ENCODE measurements around the gene HOOK1. TPM values are rescaled to one million over a fixed set of nuclear protein-coding genes. Genes with fewer than 3 reads are reported as not detected.
"Not testable (repeated sequence)": the region's sequence is repeated elsewhere in the genome, so short reads cannot be mapped to it uniquely, and the experiment has no call there.

The HOOK1 gene
- total RNA-seq, 1 donor from 2014 or later = 0.67 TPM

DNA sequence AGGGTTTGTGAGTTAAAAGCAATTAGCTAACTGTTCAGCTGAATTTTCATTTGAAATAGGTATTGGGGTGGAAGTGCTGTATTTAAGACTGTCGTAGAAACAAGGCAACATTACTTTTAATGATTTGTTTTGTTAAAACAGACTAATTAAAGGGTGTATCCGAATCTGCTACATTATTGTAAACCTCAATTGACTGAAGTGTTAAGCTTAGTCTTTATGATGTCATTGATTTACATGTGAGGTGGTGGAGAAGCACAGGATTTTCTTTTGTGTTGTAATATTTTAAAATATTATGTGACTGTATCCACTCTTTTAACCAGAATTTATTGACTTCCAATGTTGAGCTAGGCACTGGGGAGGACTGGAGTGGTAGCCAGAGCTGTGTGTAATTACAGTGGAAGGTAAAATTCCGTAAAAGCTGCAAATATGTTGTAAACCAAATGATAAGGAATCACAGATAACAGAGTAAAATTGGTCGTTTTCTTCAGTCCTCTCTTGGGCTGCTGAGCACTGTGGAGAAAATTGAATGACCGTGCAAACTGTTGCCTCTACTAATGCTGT, 1.6 kb downstream of the HOOK1 start:
- intact Hi-C loops (cut with DNase I) = no loop called here

DNA sequence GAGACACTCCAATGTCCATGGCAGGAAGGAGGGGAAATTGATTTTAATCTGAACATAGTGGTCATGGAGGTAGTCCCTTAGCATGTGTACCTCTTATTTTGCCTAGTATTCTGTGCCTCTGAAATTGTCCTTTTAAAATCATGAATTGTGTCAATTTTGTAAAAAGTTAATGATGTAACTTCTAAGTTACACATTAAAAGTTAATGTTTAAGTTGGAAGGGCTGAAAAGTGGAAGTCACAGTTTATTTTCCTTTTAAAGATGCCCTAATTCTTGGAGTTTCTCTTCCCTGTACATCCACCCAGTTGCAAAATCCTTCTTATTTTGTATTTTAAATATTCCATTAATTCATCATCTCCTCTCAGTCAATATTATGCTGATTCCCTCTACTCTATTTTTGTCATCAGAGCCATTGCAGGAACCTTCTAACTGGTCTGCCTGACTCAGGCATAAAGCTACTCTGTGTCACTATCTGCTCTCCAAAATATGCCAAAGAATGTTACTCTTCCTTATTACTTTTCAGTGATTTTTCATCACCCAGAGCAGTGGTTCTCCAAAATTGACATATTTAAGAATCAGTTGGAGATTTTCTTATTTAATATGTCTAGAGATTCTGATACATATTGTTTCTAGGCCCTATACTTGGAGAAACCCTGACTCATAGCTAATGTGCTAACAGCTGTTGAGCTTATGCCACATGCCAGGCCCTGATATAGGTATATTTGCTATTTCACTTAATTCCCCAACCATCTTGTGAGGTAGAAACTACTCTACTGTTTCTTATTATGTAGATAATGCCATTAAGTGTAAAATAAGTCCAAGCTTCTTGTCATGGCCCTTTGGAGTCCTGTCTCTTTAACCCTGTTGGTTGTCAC, 5.1 kb downstream of the HOOK1 start:
- DNase-seq (ENCODE audit: low spot score) = no peak
- intact Hi-C loops (cut with DNase I) = no loop called here

More for the DNA sequence above, 1.6 kb downstream of the HOOK1 start:
- DNase-seq (ENCODE audit: low spot score) = no peak

DNA sequence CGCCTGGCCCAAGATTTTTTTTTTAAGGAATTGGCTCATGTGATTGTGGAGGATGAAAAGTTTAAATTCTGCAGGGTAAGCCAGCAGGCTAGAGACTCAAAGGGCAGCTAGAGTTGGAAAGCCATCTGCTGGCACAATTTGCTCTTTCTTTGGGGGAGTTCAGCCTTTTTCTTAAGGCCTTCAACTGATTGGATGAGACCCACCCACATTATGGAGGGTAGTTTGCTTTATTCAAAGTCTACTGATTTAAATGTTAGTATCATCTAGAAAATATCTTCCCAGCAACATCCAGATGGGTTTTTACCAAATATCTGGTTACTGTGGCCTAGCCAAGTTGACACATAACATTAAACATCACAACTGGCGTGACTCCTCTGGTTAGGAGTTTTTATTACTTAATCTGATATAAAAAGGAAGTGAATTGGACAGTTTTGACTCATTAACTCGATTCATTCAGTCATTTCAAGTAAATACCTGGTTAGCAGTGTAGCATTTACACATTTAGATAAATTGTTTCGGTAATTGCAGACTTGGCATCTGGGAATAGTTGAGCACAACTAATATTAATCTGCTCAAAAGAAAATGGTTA, 12.4 kb downstream of the HOOK1 start:
- no peak for DNase-seq (ENCODE audit: low spot score)
- intact Hi-C loops (cut with DNase I) = no loop called here

DNA sequence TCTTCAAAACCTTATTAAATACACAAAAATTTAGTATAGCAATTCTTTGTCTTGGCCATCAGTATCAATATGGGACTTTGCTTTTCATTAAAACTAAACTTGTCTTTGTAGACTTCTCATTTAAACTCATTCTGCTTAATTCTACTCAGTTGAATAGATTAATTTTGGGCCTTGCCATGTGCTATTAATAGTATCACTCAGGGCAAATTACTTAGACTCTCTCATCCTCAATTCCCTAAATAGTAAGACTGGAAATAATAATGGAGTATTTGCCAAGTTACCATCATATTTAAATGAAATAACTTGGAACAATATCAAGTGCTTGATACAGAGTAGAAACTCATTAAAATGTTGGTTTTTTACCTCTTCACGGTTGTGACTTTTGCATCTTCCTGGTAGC, 13.4 kb downstream of the HOOK1 start:
- DNase-seq (ENCODE audit: low spot score) = no peak
- intact Hi-C loops (cut with DNase I) = no loop called here

DNA sequence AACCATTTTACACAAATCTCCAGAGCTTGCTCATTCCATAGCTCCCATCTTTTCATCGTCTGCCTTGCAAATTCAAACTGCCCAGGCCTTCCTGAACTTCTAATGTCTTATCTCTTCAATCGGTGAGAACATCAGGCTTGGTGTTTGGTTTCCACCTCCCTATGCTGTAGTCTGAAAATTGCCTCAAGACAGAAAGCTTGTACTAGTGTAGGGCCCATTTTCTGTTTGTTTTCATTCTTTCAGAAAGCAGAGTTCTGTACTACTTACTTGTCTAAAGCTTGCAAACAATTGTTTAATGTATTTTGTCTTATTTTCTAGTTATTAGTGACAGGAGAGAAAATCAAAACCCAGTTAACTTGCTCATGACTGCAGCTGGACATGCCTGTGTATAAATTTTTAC, 16.8 kb downstream of the HOOK1 start:
- no peak for DNase-seq (ENCODE audit: low spot score)
- intact Hi-C loops (cut with DNase I) = no loop called here

DNA sequence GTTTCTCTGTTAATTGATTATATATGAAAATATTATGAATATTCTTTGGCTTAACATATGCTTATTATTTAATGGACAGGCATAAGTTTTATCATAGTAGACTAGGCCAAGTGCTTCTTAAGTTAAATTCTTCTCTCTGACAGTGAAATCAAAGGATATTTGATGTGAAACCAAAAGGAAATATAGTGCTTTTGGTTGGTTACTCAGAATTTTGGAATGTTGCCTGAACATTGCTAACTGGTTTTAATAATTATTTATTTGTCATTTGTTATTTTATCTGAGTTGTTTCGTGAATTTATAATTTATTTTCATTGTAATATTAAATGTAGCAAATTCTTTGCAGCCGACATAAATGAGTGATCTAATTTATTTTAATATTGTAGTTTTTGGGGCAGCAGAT, 18.3 kb downstream of the HOOK1 start:
- DNase-seq (ENCODE audit: low spot score) = no peak
- intact Hi-C loops (cut with DNase I) = no loop called here

DNA sequence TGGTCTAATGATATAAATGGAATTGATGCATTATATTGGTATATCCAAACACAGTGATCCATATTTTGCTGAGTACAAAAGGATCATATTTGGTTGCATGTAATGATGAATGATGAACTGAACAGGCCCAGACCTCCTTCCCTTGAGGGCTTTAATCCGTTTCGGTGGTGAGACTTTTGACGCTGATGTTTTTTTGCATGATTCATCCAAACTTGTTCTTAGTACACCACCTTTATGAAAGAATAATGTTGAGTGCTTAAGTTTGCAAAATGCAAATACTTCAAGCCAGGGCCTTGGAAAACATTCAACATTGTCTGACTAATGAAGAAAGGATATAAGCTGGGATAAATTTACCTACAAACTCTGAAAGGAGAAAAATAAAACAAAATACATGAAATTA, 19.2 kb downstream of the HOOK1 start:
- intact Hi-C loops (cut with DNase I) = no loop called here

DNA sequence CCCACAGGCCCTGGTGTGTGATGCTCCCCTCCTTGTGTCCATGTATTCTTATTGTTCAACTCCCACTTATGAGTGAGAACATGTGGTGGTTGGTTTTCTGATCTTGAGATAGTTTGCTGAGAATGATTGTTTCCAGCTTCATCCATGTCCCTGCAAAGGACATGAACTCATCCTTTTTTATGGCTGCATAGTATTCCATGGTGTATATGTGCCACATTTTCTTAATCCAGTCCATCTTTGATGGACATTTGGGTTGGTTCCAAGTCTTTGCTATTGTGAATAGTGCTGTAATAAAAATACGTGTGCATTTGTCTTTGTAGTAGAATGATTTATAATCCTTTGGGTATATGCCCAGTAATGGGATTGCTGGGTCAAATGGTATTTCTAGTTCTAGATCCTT, 23.1 kb downstream of the HOOK1 start:
- intact Hi-C loops (cut with DNase I); DNase-seq (ENCODE audit: low spot score): not testable (repeated sequence)

More for the DNA sequence above, 19.2 kb downstream of the HOOK1 start:
- no peak for DNase-seq (ENCODE audit: low spot score)

DNA sequence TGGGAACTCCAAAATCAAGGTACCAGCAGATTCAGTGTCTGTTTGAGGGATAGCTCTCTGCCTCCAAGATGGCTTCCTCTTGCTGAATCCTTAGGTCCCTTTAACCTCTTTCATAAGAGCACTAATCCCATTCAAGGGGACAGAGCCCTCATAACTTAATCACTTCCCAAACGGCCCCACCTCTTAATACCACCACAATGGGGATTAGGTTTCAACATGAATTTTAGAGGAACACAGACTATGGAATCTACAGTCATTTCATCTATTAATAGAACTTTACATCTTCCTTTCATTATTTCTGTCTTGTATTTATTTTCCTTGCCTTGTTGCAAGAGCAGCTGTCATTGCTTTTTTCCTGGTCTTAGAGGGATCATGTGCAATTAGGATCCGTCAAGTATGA, 30.3 kb downstream of the HOOK1 start:
- intact Hi-C loops (cut with DNase I) = no loop called here
- no peak for DNase-seq (ENCODE audit: low spot score)

DNA sequence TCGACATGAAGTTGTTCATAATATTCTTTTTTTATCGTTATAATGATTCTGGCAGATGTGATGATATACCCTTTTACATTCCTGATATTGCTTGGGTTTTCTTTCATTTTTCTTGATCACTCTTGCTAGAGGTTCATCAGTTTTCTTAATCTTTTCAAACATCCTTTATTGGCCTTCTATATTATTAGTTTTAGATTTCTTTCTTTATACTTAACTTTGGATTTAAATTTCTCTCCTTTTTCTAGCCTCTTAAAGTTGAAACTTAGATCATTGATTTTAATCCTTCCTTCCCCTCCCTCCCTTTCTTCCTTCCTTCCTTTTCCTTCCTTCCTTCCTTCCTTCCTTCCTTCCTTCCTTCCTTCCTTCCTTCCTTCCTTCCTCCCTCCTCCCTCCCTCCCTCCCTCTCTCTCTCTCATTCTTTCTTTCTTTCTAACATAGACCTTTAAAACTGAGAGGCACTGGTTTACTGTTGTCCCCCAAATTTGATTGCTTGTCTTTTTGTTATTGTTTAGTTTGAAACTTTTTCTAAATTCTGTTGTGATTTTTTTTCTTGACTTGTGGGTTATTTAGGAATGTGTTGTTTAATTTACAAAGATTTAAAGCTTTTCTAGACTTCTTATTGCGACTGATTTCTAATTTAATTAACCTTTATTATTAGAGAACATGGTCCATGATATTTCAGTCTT, 31.6 kb downstream of the HOOK1 start:
- intact Hi-C loops (cut with DNase I) = no loop called here
- DNase-seq (ENCODE audit: low spot score) = no peak

DNA sequence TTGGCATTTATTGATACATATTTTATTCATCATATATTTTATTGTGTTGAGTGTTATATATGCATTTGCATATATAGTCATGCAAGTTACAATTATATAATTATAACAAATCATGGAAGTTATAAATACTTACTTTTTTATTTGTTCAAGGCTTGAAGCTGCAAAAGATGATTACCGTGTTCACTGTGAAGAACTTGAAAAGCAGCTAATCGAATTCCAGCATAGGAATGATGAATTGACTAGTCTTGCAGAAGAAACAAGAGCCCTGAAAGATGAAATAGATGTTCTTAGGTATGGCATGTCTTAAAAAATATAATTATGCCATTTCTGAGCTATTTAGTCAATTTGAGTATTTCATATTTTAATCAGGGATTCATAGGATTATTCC, 32.1 kb downstream of the HOOK1 start:
- intact Hi-C loops (cut with DNase I) = no loop called here
- DNase-seq (ENCODE audit: low spot score) = no peak

DNA sequence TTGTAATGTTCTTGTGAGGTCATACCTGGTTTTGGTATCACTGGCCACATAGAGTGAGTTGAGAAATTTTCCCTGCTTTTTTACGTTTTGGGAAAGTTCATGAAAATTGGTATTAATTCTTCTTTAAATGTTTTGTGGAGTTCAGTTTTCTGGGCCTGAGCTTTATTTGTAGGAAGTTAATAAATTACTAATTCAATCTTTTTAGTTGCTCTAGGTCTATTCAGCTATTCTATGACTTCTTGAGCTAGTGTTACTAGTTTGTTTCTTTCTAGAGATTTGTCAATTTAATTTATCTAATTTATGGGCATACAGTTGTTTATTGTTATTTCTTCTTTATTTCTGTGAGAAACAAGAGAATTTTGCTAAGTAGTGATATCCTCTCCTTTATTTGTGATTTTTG, 37.4 kb downstream of the HOOK1 start:
- no peak for DNase-seq (ENCODE audit: low spot score)
- intact Hi-C loops (cut with DNase I) = no loop called here

DNA sequence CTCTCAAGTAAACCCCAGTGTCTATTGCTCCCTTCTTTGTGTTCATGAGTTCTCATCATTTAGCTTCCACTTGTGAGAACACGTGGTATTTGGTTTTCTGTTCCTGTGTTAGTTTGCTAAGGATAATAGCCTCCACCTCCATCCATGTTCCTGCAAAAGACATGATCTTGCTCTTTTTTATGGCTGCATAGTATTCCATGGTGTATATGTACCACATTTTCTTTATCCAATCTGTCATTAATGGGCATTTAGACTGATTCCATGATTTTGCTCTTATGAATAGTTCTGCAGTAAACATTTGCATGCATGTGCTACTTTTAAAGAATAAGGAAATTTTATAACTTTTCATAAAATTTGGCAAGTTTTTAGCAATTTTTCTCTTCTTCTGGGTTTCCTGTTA, 40.5 kb downstream of the HOOK1 start:
- DNase-seq (ENCODE audit: low spot score); intact Hi-C loops (cut with DNase I): not testable (repeated sequence)

DNA sequence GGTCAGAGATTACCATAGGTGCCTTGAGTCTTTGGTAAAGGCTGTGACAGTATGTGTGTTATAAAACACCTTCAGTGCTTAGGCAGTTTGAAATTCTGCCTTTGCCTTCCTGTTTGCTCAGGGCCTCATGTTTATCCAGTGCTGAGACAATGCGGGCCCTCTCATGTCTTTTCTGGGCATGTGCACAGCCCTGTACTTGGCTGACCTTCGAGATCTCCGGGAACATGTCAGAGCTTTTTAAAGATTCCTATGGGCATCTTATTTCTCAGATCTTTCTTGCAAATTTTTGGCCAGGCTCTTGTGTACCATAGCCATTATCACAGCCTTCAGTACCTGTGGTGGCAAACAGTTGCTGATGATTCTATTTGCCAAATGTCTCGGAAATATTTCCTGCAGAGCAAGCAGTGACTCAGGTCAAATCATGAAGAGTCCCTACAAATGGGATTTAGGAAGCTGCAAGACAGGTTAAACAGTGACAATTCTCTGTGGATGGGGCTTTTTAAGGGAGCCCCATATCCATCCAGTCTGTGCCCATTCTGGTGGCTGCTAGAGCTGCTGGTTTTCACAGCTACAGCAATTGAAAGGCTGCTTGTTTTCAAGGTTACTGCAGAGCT, 42.1 kb downstream of the HOOK1 start:
- intact Hi-C loops (cut with DNase I) = no loop called here

DNA sequence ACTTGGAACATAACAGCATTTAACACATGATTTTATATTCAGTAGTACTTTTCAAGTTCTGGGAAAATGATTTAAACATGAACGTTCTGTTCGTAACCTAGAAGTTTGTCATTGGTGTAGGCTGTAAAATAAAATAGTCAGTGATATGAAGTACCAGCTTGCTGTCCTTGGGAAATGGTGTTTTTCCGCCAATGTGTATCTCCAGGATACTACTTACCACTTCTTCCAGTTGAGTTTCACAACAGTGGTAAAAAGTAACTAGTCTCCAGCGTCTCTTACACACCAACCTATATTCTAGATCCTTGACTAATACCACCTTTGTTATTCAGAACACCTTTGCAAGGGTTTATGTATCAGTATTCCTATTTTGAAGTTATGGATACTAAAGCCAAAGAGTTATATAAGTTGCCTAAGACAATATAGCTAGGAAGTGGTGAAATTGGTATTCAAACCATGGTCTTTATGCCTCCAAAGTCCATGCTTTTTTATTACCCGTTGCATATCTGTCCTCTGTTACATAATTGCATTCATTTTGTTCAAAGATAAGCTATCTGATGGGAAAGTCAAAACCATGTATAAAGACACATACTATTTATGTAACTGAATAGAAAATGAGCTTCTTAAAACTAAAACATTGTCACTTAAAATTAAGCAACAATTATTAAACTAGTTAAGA, 43.1 kb downstream of the HOOK1 start:
- no peak for DNase-seq (ENCODE audit: low spot score)
- intact Hi-C loops (cut with DNase I) = no loop called here

More for the DNA sequence above, 42.1 kb downstream of the HOOK1 start:
- no peak for DNase-seq (ENCODE audit: low spot score)

DNA sequence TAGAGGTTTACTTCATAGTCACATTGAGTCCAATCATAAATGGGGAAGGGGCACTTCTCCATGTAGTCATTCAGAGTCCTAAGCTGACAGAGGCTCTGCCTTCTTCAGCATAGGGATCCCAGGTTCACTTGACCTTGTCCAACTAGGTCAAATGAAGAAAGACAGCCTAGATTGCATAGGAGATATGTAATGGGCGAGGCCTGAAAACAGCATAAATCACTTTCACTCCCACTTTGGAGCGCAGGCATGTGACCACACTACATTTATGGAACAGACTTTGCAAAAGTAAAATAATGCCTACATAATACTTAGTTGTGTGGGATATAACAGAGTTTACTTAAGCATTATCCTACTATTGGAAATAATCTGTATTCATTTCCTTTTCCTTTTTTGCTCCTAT, 51.7 kb downstream of the HOOK1 start:
- intact Hi-C loops (cut with DNase I) = no loop called here
- no peak for DNase-seq (ENCODE audit: low spot score)

DNA sequence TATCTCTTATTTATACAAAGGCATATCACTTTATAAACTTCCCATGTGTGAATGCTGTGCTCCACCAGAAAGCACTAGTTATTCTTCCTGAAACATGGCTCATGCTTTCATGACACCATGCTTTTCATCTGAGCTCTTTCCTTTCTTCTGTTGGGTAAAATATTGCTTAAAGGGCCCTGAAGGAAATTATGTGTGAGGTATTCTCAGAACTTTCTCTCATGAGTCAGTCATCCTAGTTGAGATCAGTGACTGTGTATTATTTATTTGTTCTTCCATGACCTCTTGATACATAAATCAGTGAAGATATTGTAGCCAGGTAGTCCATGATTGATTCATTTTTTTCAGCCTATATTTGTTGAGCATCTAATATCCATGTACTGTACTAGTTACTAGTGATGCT, 57.0 kb downstream of the HOOK1 start:
- no peak for DNase-seq (ENCODE audit: low spot score)
- intact Hi-C loops (cut with DNase I) = no loop called here

DNA sequence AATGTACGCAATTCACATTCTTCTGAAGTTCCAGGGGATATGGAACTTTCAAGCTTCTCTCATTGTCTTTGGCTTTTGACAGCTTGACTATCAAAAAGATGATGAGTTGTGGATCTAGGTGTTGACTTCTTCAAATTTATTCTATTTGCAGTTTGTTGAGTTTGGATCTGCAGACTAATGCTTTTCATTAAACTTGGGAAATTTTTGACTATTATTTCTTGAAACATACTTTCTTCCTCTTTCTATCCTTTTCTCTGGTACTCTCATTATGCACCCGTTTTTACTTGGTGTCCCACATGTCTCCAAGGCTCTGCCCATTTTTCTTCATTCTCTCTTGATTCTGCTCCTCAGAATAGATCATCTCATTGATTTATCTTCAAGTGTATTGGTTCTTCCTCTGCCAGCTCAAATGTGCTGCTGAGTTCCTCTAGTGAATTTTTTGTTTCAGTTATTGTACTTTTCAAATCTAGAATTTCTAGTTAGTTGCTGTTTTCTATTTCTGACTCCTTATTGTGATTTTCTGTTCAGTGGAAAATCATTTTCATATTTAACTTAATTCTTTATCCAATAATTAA, 62.4 kb downstream of the HOOK1 start:
- no peak for DNase-seq (ENCODE audit: low spot score)
- intact Hi-C loops (cut with DNase I) = no loop called here

DNA sequence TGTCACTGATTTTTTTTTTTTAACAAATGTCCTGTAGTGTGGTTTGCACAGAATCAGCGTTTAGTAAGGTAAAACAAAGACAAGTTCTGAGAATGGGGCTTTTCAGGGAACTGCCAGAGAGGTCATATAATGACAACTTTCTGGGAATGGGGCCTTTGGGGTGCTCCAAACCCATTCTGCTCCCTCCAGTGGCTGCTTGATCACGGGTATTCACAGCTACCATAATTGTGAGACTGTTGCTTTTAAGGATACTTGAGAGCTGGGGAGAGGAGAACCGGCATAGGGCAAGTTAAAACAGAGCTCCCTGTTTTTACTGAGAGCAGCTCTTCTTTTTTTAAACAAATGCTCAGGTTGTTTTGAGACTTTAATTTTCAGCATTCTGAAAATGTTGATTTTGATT, 63.6 kb downstream of the HOOK1 start:
- no peak for DNase-seq (ENCODE audit: low spot score)
- intact Hi-C loops (cut with DNase I) = no loop called here

All from cardiac septum (tissue), 1 donor.